Mesendoderm (in vitro differentiated cells): Measurements from ENCODE around the gene EPS15.

Experiments
- DNase-seq: peaks from one replicate; pipeline ENCODE4 v3.0.0; 2013
- H2AK5ac ChIP-seq: 2 replicates; pipeline ENCODE4 v1.6.1; 2013; ENCODE audit warnings: low read length, inconsistent platforms
- H2BK120ac ChIP-seq: 2 replicates; pipeline ENCODE4 v1.6.1; 2013; ENCODE audit warnings: low read depth, mild to moderate bottlenecking, low read length, moderate library complexity, mixed read lengths
- H2BK15ac ChIP-seq: replicated peaks from 2 replicates; pipeline ENCODE4 v1.6.1; 2013; ENCODE audit warnings: low read depth, mild to moderate bottlenecking, moderate library complexity
- H2BK5ac ChIP-seq: 2 replicates; pipeline ENCODE4 v1.6.1; 2013; ENCODE audit warnings: low read length, inconsistent platforms
- H3K18ac ChIP-seq: 2 replicates; pipeline ENCODE4 v1.6.1; 2013; ENCODE audit warnings: mild to moderate bottlenecking, low read length, mixed read lengths
- H3K23ac ChIP-seq: one replicate; pipeline ENCODE4 v1.6.1; 2013; ENCODE audit warnings: low read length
- H3K27ac ChIP-seq: 2 replicates; pipeline ENCODE4 v1.5.1; 2013; ENCODE audit warnings: low read depth, mild to moderate bottlenecking, inconsistent platforms, low read length, moderate library complexity
- H3K27me3 ChIP-seq: 2 replicates; pipeline ENCODE4 v1.6.1; 2013; ENCODE audit warnings: low read length, control low read depth, mild to moderate bottlenecking, inconsistent platforms; ENCODE audit not compliant: insufficient read depth, poor library complexity
- H3K36me3 ChIP-seq: 2 replicates; pipeline ENCODE4 v1.6.1; 2013; ENCODE audit warnings: low read length, inconsistent platforms; ENCODE audit not compliant: control insufficient read depth, insufficient read depth
- H3K4ac ChIP-seq: one replicate; pipeline ENCODE4 v1.6.1; 2013; ENCODE audit warnings: low read depth, mild to moderate bottlenecking, low read length, moderate library complexity
- H3K4me1 ChIP-seq: 2 replicates; pipeline ENCODE4 v1.6.1; 2013; ENCODE audit warnings: low read depth, low read length, inconsistent platforms; ENCODE audit not compliant: control insufficient read depth
- H3K4me2 ChIP-seq: 2 replicates; pipeline ENCODE4 v1.6.1; 2013; ENCODE audit warnings: low read length
- H3K4me3 ChIP-seq: 2 replicates; pipeline ENCODE4 v1.5.1; 2013; ENCODE audit warnings: mild to moderate bottlenecking, low read length
- H3K56ac ChIP-seq: one replicate; pipeline ENCODE4 v1.6.1; 2013; ENCODE audit warnings: low read length
- H3K79me1 ChIP-seq: 2 replicates; pipeline ENCODE4 v1.6.1; 2013; ENCODE audit warnings: low read length, inconsistent platforms
- H3K79me2 ChIP-seq: 2 replicates; pipeline ENCODE4 v1.6.1; 2013; ENCODE audit warnings: mild to moderate bottlenecking, low read length; ENCODE audit not compliant: control insufficient read depth, insufficient read depth
- H3K9ac ChIP-seq: 2 replicates; pipeline ENCODE4 v1.6.1; 2013; ENCODE audit warnings: low read length, inconsistent platforms
- H4K5ac ChIP-seq: one replicate; pipeline ENCODE4 v1.6.1; 2013; ENCODE audit warnings: low read length
- H4K8ac ChIP-seq: one replicate; pipeline ENCODE4 v1.6.1; 2013; ENCODE audit warnings: low read depth, mild to moderate bottlenecking, control low read depth, low read length, moderate library complexity
- WGBS: extraction: QIAGEN DNeasy Blood & Tissue Kit; methylation state at CpG from one replicate; pipeline ENCODE4 v1.1.7; 2013; ENCODE audit warnings: low lambda C conversion rate, missing lambda C conversion rate; ENCODE audit not compliant: insufficient coverage; ENCODE audit errors: extremely low coverage; 5-methylcytosine and 5-hydroxymethylcytosine counted together

Gene EPS15

DNA sequence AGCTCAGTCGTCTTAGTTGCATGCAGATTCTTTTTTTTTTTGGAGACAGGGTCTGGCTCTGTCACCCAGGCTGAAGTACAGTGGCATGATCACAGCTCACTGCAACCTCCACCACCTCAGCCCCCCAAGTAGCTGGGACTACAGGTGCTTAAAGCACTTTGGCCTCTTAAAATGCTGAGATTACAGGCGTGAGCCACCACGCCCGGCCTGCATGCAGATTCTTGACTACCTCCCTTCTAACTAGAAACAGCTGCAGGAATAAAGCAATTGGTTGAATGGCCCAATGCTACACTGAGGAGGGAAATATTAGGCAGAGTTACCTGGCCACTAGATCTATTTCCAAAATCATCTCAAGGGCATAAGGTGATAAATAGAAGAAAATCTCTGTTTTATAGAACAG is 159.2 kb downstream of the EPS15 start:
- Histone ChIP-seq H2BK5ac (no peak overlapping the region), H3K27me3 (no peaks in the 10 kb centered on the region), H3K36me3 (no peaks in the 10 kb centered on the region), H3K4me3 (no peak overlapping the region), H3K56ac (no peak overlapping the region), H3K27ac (no peak overlapping the region), H2BK15ac (no peak overlapping the region), H3K9ac (no peak overlapping the region), H4K8ac (no peak overlapping the region), H3K79me2 (no peaks in the 10 kb centered on the region), H2BK120ac (no peak overlapping the region), H3K79me1 (no peaks in the 10 kb centered on the region), H3K4me2 (no peak overlapping the region), H3K4ac (no peak overlapping the region), H3K23ac (no peak overlapping the region), H3K4me1 (no peaks in the 10 kb centered on the region), H2AK5ac (no peak overlapping the region), H3K18ac (no peak overlapping the region), H4K5ac (no peak overlapping the region)
- WGBS, result no CpG with 5 or more reads among the region's 4 CpGs
- DNase-seq, result no peak

DNA sequence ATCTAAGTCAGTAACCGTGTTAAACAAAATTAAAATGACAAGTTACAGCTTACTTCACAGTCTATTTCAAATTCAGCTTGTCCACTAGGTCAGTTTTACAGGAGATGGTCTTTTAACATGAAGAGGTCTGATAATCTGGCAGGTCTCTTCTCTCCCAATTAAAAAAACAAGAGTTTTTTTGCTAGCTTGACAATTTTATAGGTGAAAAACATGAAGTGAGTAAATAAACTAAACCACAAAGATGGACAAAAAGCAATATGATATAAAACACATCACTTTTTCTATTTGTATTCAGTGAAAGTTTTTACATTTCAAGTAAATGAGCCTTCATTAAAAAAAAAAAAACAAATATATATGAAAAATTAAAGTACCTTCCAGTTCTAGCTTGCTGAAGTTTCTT is 163.7 kb downstream of the EPS15 start:
- no peak overlapping the region for H3K4me3 ChIP-seq
- H3K27ac ChIP-seq, result no peak overlapping the region
- H3K23ac ChIP-seq, result no peak overlapping the region
- H2BK120ac ChIP-seq, result no peak overlapping the region
- H3K27me3 ChIP-seq, result no peaks in the 10 kb centered on the region
- H2BK15ac ChIP-seq, result no peak overlapping the region
- H3K79me1 ChIP-seq, result no peaks in the 10 kb centered on the region
- H3K18ac ChIP-seq, result no peak overlapping the region
- no peak overlapping the region for H3K56ac ChIP-seq
- no peak overlapping the region for H2BK5ac ChIP-seq
- H3K36me3 ChIP-seq, result no peaks in the 10 kb centered on the region
- H3K79me2 ChIP-seq, result no peaks in the 10 kb centered on the region
- H4K8ac ChIP-seq, result no peak overlapping the region
- WGBS, result no CpG with 5 or more reads among the region's 1 CpG
- no peak overlapping the region for H3K4ac ChIP-seq
- no peak overlapping the region for H3K4me2 ChIP-seq
- no peak overlapping the region for H2AK5ac ChIP-seq
- H3K9ac ChIP-seq, result no peak overlapping the region
- H3K4me1 ChIP-seq, result no peaks in the 10 kb centered on the region
- DNase-seq, result no peak
- H4K5ac ChIP-seq, result no peak overlapping the region

DNA sequence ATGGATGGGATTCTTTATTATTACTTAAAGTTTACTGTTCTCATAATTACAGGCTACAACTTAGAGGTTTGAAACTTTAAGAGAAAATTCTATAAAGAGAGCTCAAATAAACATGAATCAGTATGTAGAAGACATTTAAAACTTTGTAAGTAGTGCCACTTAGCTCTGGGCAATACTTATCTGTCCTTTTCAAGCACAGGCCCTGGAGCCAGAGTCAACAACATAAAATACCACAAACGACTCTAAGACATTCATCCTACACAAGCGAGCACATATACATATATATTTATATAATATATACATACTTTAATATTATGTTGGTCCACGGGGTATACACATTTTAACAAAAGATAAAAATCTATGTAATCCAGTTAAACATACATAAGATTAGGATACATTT is 164.7 kb downstream of the EPS15 start:
- Histone ChIP-seq H3K56ac (no peak overlapping the region), H2BK120ac (no peak overlapping the region), H3K4me3 (no peak overlapping the region), H3K23ac (no peak overlapping the region), H3K36me3 (no peaks in the 10 kb centered on the region), H3K4ac (no peak overlapping the region), H3K27me3 (no peaks in the 10 kb centered on the region), H3K4me1 (no peaks in the 10 kb centered on the region), H4K8ac (no peak overlapping the region), H2BK15ac (no peak overlapping the region), H3K18ac (no peak overlapping the region), H2BK5ac (no peak overlapping the region), H3K9ac (no peak overlapping the region), H2AK5ac (no peak overlapping the region), H3K79me1 (no peaks in the 10 kb centered on the region), H3K79me2 (no peaks in the 10 kb centered on the region), H3K27ac (no peak overlapping the region), H4K5ac (no peak overlapping the region), H3K4me2 (no peak overlapping the region)
- WGBS, result no CpG with 5 or more reads among the region's 3 CpGs
- no peak for DNase-seq

DNA sequence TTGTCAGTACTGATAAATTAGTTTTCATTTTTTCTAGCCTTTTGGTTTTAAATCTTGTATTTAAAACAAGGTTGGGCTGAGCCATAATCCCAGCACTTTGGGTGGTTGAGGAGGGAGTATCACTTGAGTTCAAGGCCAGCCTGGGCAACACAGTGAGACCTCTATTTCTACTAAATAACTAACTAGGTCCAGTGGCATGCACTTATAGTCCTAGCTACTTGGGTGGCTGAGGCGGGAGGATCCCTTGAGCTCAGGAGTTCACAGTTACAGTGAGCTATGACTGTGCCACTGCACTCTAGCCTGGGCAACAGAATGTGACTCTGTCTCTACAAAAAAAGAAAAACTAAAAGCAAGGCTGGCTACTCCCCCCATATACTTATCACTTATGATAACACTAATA is 167.2 kb downstream of the EPS15 start:
- no peak for DNase-seq

DNA sequence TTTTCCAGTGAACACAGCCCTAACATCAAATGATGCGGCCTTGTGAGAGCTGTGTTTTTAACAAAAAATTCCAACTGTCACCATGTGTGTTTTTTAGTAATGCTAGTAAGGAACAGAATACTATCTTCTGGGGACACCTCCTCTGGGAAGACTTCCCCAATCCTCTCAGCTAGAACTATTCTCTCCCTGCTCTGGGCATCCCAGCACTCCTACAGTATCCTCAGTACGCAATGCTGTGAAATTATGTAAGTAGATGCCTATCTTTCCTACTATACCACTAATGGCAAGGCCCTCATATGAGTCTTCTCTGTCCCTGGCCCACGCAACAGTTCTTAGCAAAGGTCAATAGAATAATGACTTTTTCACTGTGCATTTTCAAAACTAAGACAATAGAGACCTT is 169.2 kb downstream of the EPS15 start:
- H2BK15ac ChIP-seq, result no peak overlapping the region
- no peak overlapping the region for H3K9ac ChIP-seq

More for the DNA sequence above, 167.2 kb downstream of the EPS15 start:
- Histone ChIP-seq H3K23ac (no peak overlapping the region), H3K79me1 (no peaks in the 10 kb centered on the region), H4K8ac (no peak overlapping the region), H3K56ac (no peak overlapping the region), H3K4me1 (no peaks in the 10 kb centered on the region), H3K36me3 (no peaks in the 10 kb centered on the region), H3K9ac (no peak overlapping the region), H2BK120ac (no peak overlapping the region), H3K79me2 (no peaks in the 10 kb centered on the region), H3K4ac (no peak overlapping the region), H4K5ac (no peak overlapping the region), H3K4me2 (no peak overlapping the region), H3K27ac (no peak overlapping the region), H2BK5ac (no peak overlapping the region), H2AK5ac (no peak overlapping the region), H3K4me3 (no peak overlapping the region), H2BK15ac (no peak overlapping the region), H3K27me3 (no peaks in the 10 kb centered on the region), H3K18ac (no peak overlapping the region)
- no CpG with 5 or more reads among the region's 1 CpG for WGBS

DNA sequence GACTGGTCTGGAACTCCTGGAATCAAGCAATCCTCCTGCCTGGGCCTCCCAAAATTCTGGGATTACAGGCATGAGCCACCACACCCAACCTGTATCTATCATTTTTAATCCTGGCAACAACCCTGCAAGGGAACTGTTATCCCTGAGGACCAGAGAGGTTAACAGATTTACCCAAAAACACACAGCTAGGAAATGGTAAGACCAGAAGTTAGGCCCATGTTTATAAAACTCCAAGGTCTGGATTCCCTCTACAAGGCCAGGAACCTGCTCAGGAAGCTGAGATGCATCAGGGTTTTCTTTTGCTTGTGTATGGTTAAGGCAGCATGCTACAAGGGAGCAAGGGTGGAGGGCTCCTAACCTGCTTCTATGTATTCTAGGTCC is 170.9 kb downstream of the EPS15 start:
- no peak overlapping the region for H3K4me2 ChIP-seq
- H3K27me3 ChIP-seq, result no peaks in the 10 kb centered on the region
- no peak overlapping the region for H2BK120ac ChIP-seq
- H3K9ac ChIP-seq, result no peak overlapping the region
- no peak overlapping the region for H4K5ac ChIP-seq
- H2BK5ac ChIP-seq, result no peak overlapping the region
- H3K79me2 ChIP-seq, result no peaks in the 10 kb centered on the region
- H4K8ac ChIP-seq, result no peak overlapping the region
- no peak overlapping the region for H3K23ac ChIP-seq
- H3K18ac ChIP-seq, result no peak overlapping the region
- no peaks in the 10 kb centered on the region for H3K79me1 ChIP-seq
- H2AK5ac ChIP-seq, result no peak overlapping the region
- DNase-seq, result no peak
- no peak overlapping the region for H3K27ac ChIP-seq
- H2BK15ac ChIP-seq, result no peak overlapping the region
- no peak overlapping the region for H3K56ac ChIP-seq
- H3K4me3 ChIP-seq, result no peak overlapping the region
- peaks cover 1% of the 10 kb centered on the region for H3K4me1 ChIP-seq
- H3K36me3 ChIP-seq, result no peaks in the 10 kb centered on the region
- H3K4ac ChIP-seq, result no peak overlapping the region

More for the DNA sequence above, 169.2 kb downstream of the EPS15 start:
- no CpG with 5 or more reads among the region's 3 CpGs for WGBS
- Histone ChIP-seq H3K18ac (no peak overlapping the region), H3K4me2 (no peak overlapping the region), H3K79me2 (no peaks in the 10 kb centered on the region), H4K5ac (no peak overlapping the region), H4K8ac (no peak overlapping the region), H3K4me3 (no peak overlapping the region), H2BK5ac (no peak overlapping the region), H3K27me3 (no peaks in the 10 kb centered on the region), H2BK120ac (no peak overlapping the region), H2AK5ac (no peak overlapping the region), H3K23ac (no peak overlapping the region), H3K56ac (no peak overlapping the region), H3K4me1 (no peaks in the 10 kb centered on the region), H3K27ac (no peak overlapping the region), H3K36me3 (no peaks in the 10 kb centered on the region), H3K79me1 (no peaks in the 10 kb centered on the region), H3K4ac (no peak overlapping the region)
- DNase-seq, result no peak
